ENCODE measurements around the gene ODAD2. TPM values are rescaled to one million over a fixed set of nuclear protein-coding genes. Genes with fewer than 3 reads are reported as not detected.
A peak's percentile ranks its signal among the peaks of the same experiment; 100 is the strongest.

Gene ODAD2
- total and polyA plus RNA-seq, 7 experiments from 2014 or later, result 0.27 to 0.70 TPM; not detected in 5

DNA sequence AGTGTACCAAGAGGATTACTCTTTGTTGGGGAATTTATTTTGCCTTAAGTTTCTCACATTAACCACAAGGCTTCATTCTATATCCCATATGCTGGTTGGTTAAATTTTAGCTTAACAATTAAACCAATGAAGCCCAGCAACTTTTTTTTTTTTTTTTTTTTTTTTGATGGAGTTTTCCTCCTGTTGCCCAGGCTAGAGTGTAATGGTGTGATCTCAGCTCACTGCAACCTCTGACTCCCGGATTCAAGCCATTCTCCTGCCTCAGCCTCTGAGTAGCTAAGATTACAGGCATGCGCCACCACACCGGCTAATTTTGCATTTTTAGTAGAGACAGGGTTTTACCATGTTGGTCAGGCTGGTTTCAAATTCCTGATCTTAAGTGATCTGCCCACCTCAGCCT is 178.2 kb downstream of the ODAD2 start:
- intact Hi-C loops (cut with micrococcal nuclease), result no loop called here
- Mint-ChIP-seq H3K36me3 (no peaks in the 10 kb centered on the region), H3K9me3 (peaks cover 0 to 6% (median 0%) of the 10 kb centered on the region in 11 donors), H3K4me3 (no peak overlapping the region), H3K27me3 (peaks cover 0 to 16% (median 4%) of the 10 kb centered on the region in 5 donors), H3K4me1 (no peaks in the 10 kb centered on the region), H3K27ac (no peak overlapping the region)
- H3K4me3 ChIP-seq (ENCODE audit: low read length), result no peak overlapping the region
- no peaks in the 10 kb centered on the region for H3K4me1 ChIP-seq (ENCODE audit: control insufficient read depth in 2 of 2, insufficient read depth in 2 of 2, low read length in 2 of 2)
- ChIA-PET POLR2A (no interaction called here), CTCF (no interaction called here)
- ATAC-seq, result no peak
- no peak for DNase-seq
- no peaks in the 10 kb centered on the region for H3K36me3 ChIP-seq (ENCODE audit: control insufficient read depth in 2 of 3, insufficient read depth in 3 of 3, low read length in 3 of 3)
- no peaks in the 10 kb centered on the region for H3K9me3 ChIP-seq (ENCODE audit: control insufficient read depth in 2 of 3, low read length in 3 of 3)
- no peaks in the 10 kb centered on the region for H3K27me3 ChIP-seq (ENCODE audit: control insufficient read depth in 2 of 2, insufficient read depth in 2 of 2, low read length in 2 of 2)
- no peak overlapping the region for H3K27ac ChIP-seq (ENCODE audit: low read depth, low read length)

DNA sequence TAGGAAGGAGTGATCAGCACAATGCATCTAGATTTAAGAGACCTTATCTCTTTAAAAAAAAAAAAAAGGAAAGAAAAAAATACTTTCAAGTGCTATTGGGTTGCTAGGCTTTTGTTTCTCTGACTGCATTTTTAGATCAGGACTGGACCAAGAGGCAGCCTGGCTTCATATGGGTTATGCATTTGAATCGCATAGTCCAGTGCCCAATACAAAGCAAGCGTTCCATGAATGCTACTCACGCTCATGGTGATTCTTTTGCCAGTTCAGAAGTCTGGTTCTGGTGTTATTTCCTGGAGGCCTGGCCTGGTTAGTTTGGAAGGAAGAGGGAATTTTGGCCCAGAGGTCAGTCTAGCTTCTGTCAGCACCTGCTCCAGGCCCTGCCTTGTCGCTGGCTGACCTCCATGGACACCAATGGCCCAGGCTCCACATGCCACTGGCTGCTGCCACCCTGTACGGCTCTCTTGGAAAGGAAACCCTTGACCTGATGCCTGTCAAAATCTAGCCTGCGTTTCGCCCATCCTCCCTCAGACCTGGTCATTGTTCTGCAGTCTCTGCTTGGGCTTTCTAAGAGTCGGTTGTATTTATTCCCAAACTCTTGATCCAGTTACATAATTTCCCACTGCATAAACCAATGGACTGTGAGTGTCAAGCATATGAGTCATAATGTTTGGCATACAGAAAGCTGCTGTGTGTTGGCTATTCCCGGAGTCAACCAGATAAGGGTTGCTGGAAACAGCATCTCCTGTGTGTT is 178.9 kb downstream of the ODAD2 start:
- H3K27me3 ChIP-seq (ENCODE audit: control insufficient read depth in 2 of 2, insufficient read depth in 2 of 2, low read length in 2 of 2), result no peaks in the 10 kb centered on the region
- H3K9me3 Mint-ChIP-seq, result peaks cover 0 to 6% (median 0%) of the 10 kb centered on the region in 11 donors
- ATAC-seq (no peak), DNase-seq (no peak)
- H3K27me3 Mint-ChIP-seq, result peaks cover 0 to 16% (median 4%) of the 10 kb centered on the region in 5 donors
- ChIA-PET POLR2A (no interaction called here), CTCF (no interaction called here)
- H3K4me1 Mint-ChIP-seq, result no peaks in the 10 kb centered on the region
- H3K27ac Mint-ChIP-seq, result no peak overlapping the region
- H3K4me3 Mint-ChIP-seq, result no peak overlapping the region
- no peaks in the 10 kb centered on the region for H3K9me3 ChIP-seq (ENCODE audit: control insufficient read depth in 2 of 3, low read length in 3 of 3)
- H3K4me1 ChIP-seq (ENCODE audit: control insufficient read depth in 2 of 2, insufficient read depth in 2 of 2, low read length in 2 of 2), result no peaks in the 10 kb centered on the region
- H3K36me3 Mint-ChIP-seq, result no peaks in the 10 kb centered on the region
- no peak overlapping the region for H3K27ac ChIP-seq (ENCODE audit: low read depth, low read length)
- no peak overlapping the region for H3K4me3 ChIP-seq (ENCODE audit: low read length)
- intact Hi-C loops (cut with micrococcal nuclease), result no loop called here
- no peaks in the 10 kb centered on the region for H3K36me3 ChIP-seq (ENCODE audit: control insufficient read depth in 2 of 3, insufficient read depth in 3 of 3, low read length in 3 of 3)

DNA sequence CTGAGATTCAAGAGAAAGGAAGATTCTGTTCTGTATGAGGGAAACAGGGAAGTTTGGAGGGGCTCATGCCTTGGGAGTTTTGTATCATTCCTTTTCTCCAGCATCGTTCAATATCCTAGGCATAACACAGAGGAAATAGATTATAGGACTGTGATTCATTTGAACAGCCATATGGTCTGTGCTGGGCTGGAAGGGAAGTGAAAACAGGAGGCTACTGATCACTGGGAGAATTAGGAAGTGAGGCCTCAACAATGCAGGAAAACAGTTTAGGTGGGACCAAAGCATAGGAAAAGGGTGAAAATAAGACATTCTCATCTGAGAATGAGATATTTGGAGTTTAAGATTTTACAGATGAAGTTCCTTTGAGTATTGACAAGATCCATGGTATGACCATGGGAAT is 182.6 kb downstream of the ODAD2 start:
- ATAC-seq, result peak; percentile 54
- Histone ChIP-seq H3K9me3 (ENCODE audit: control insufficient read depth in 2 of 3, low read length in 3 of 3) (no peaks in the 10 kb centered on the region), H3K27ac (ENCODE audit: low read depth, low read length) (no peak overlapping the region), H3K27me3 (ENCODE audit: control insufficient read depth in 2 of 2, insufficient read depth in 2 of 2, low read length in 2 of 2) (no peaks in the 10 kb centered on the region), H3K4me1 (ENCODE audit: control insufficient read depth in 2 of 2, insufficient read depth in 2 of 2, low read length in 2 of 2) (no peaks in the 10 kb centered on the region), H3K4me3 (ENCODE audit: low read length) (no peak overlapping the region), H3K36me3 (ENCODE audit: control insufficient read depth in 2 of 3, insufficient read depth in 3 of 3, low read length in 3 of 3) (no peaks in the 10 kb centered on the region)
- H3K9me3 Mint-ChIP-seq, result peaks cover 0 to 2% (median 0%) of the 10 kb centered on the region in 11 donors
- CTCF ChIA-PET, result no interaction called here
- no peak for DNase-seq
- peaks cover 0 to 11% (median 3%) of the 10 kb centered on the region in 5 donors for H3K27me3 Mint-ChIP-seq
- POLR2A ChIA-PET, result no interaction called here
- no peak overlapping the region for H3K4me3 Mint-ChIP-seq
- intact Hi-C loops (cut with micrococcal nuclease), result no loop called here
- H3K36me3 Mint-ChIP-seq, result no peaks in the 10 kb centered on the region
- no peak overlapping the region for H3K27ac Mint-ChIP-seq
- no peaks in the 10 kb centered on the region for H3K4me1 Mint-ChIP-seq

DNA sequence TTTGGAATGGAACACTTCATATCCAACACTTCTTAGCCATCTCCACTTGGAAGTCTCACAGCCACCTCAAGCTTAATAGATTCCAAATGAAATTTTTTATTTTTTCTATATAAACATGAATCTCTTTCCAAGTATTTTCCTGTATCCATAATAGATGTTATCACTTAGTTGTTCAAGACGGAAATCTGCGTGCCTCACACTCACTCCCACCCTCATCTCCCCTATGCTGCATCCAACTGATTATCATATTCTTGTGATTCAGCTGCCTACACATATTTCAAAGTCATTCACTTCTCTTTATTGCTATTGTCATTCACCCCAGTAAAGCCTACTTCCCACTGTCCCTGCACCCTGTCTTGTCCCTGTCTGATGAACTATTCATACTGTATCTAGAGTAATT is 183.0 kb downstream of the ODAD2 start:
- no peaks in the 10 kb centered on the region for H3K27me3 ChIP-seq (ENCODE audit: control insufficient read depth in 2 of 2, insufficient read depth in 2 of 2, low read length in 2 of 2)
- DNase-seq (no peak), ATAC-seq (no peak)
- no peaks in the 10 kb centered on the region for H3K36me3 Mint-ChIP-seq
- CTCF ChIA-PET, result no interaction called here
- POLR2A ChIA-PET, result no interaction called here
- intact Hi-C loops (cut with micrococcal nuclease), result no loop called here
- H3K27me3 Mint-ChIP-seq, result peaks cover 0 to 11% (median 3%) of the 10 kb centered on the region in 5 donors
- H3K4me3 ChIP-seq (ENCODE audit: low read length), result no peak overlapping the region
- no peaks in the 10 kb centered on the region for H3K4me1 ChIP-seq (ENCODE audit: control insufficient read depth in 2 of 2, insufficient read depth in 2 of 2, low read length in 2 of 2)
- H3K4me1 Mint-ChIP-seq, result no peaks in the 10 kb centered on the region
- H3K27ac Mint-ChIP-seq, result no peak overlapping the region
- peaks cover 0 to 2% (median 0%) of the 10 kb centered on the region in 11 donors for H3K9me3 Mint-ChIP-seq
- no peaks in the 10 kb centered on the region for H3K9me3 ChIP-seq (ENCODE audit: control insufficient read depth in 2 of 3, low read length in 3 of 3)
- no peak overlapping the region for H3K4me3 Mint-ChIP-seq
- no peaks in the 10 kb centered on the region for H3K36me3 ChIP-seq (ENCODE audit: control insufficient read depth in 2 of 3, insufficient read depth in 3 of 3, low read length in 3 of 3)
- H3K27ac ChIP-seq (ENCODE audit: low read depth, low read length), result no peak overlapping the region

DNA sequence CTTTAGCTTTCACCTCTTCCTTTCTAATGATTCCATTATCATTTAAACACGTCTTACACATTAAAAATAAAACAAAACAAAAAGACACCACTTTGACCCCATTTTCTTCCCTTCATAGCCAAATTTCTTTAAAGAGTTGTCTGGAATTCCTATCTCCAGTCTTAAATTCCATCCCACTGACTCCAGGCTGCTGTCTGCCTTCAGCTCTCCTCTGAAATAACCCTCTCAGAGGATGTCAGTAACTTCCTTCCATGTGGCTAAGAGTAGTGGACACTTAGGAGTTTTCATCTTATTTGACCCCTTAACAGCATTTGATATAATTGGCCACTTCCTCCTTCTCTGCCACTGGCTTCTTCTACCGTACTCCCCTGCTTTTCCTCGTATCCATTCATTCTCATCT is 183.6 kb downstream of the ODAD2 start:
- Histone ChIP-seq H3K4me3 (ENCODE audit: low read length) (no peak overlapping the region), H3K4me1 (ENCODE audit: control insufficient read depth in 2 of 2, insufficient read depth in 2 of 2, low read length in 2 of 2) (no peaks in the 10 kb centered on the region), H3K27ac (ENCODE audit: low read depth, low read length) (no peak overlapping the region), H3K36me3 (ENCODE audit: control insufficient read depth in 2 of 3, insufficient read depth in 3 of 3, low read length in 3 of 3) (no peaks in the 10 kb centered on the region), H3K9me3 (ENCODE audit: control insufficient read depth in 2 of 3, low read length in 3 of 3) (no peaks in the 10 kb centered on the region), H3K27me3 (ENCODE audit: control insufficient read depth in 2 of 2, insufficient read depth in 2 of 2, low read length in 2 of 2) (no peaks in the 10 kb centered on the region)
- Mint-ChIP-seq H3K27ac (no peak overlapping the region), H3K4me3 (no peak overlapping the region), H3K4me1 (no peaks in the 10 kb centered on the region), H3K27me3 (peaks cover 0 to 11% (median 4%) of the 10 kb centered on the region in 5 donors), H3K9me3 (peaks cover 0 to 2% (median 0%) of the 10 kb centered on the region in 11 donors), H3K36me3 (no peaks in the 10 kb centered on the region)
- ChIA-PET POLR2A (no interaction called here), CTCF (no interaction called here)
- no peak for ATAC-seq
- DNase-seq, result no peak
- intact Hi-C loops (cut with micrococcal nuclease), result no loop called here

DNA sequence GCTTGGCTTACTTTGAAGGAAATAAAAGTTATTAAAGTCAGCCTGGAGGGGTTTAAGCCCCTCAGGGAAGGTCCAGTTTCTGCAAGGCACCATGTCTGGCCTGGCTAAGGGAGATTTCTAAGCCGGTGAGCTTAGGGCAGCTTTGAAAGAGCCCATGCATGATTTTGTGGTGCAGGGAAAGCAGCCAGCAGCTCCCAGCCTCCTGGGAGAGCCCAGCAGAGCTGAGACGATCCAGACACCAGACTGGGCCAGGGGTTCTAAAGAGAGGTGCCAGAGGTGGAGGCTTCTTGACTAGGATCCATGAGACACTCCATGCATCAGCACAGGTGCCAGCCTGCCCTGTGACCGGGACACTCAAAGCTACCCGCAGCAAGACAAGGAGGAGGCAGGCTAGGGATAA is 193.7 kb downstream of the ODAD2 start:
- no peaks in the 10 kb centered on the region for H3K4me1 ChIP-seq (ENCODE audit: control insufficient read depth in 2 of 2, insufficient read depth in 2 of 2, low read length in 2 of 2)
- Mint-ChIP-seq H3K4me3 (no peak overlapping the region), H3K9me3 (peaks cover 0 to 5% (median 0%) of the 10 kb centered on the region in 11 donors), H3K27me3 (peaks cover 11 to 39% (median 16%) of the 10 kb centered on the region in 5 donors), H3K36me3 (no peaks in the 10 kb centered on the region), H3K27ac (no peak overlapping the region), H3K4me1 (no peaks in the 10 kb centered on the region)
- H3K27ac ChIP-seq (ENCODE audit: low read depth, low read length), result no peak overlapping the region
- DNase-seq (no peak), ATAC-seq (no peak)
- intact Hi-C loops (cut with micrococcal nuclease), result no loop called here
- H3K9me3 ChIP-seq (ENCODE audit: control insufficient read depth in 2 of 3, low read length in 3 of 3), result no peaks in the 10 kb centered on the region
- no peaks in the 10 kb centered on the region for H3K27me3 ChIP-seq (ENCODE audit: control insufficient read depth in 2 of 2, insufficient read depth in 2 of 2, low read length in 2 of 2)
- H3K4me3 ChIP-seq (ENCODE audit: low read length), result no peak overlapping the region
- ChIA-PET POLR2A (no interaction called here), CTCF (no interaction called here)
- H3K36me3 ChIP-seq (ENCODE audit: control insufficient read depth in 2 of 3, insufficient read depth in 3 of 3, low read length in 3 of 3), result no peaks in the 10 kb centered on the region

DNA sequence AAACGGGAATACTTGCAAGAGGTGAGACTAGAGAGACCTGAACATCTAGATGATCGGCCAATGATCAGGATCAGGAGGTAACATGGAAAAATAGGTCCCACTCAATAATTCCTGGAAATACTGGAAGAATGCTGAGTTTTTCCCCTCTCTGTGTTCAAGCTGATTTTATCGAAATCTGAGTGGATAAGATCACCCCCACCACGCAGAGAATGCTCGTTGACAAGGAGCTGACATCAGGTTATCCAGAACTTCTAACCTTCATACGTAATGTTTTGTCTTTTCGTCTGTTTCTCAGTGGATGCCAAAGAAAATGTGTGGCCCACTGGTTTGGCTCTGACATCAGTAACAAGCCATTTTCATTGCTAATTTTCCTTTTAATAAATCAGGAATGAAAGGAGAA is 194.7 kb downstream of the ODAD2 start:
- intact Hi-C loops (cut with micrococcal nuclease), result no loop called here
- no peak overlapping the region for H3K4me3 Mint-ChIP-seq
- no peaks in the 10 kb centered on the region for H3K4me1 Mint-ChIP-seq
- no peak for ATAC-seq
- peaks cover 11 to 40% (median 20%) of the 10 kb centered on the region in 5 donors for H3K27me3 Mint-ChIP-seq
- CTCF ChIA-PET, result interaction anchor here (0.5 kb wide), 1 partner anchor 471 kb away, joined by 3 read pairs; no protein-coding TSS in a partner anchor
- H3K36me3 Mint-ChIP-seq, result no peaks in the 10 kb centered on the region
- H3K36me3 ChIP-seq (ENCODE audit: control insufficient read depth in 2 of 3, insufficient read depth in 3 of 3, low read length in 3 of 3), result no peaks in the 10 kb centered on the region
- peaks cover 0 to 5% (median 0%) of the 10 kb centered on the region in 11 donors for H3K9me3 Mint-ChIP-seq
- no peaks in the 10 kb centered on the region for H3K4me1 ChIP-seq (ENCODE audit: control insufficient read depth in 2 of 2, insufficient read depth in 2 of 2, low read length in 2 of 2)
- no peak overlapping the region for H3K27ac ChIP-seq (ENCODE audit: low read depth, low read length)
- POLR2A ChIA-PET, result no interaction called here
- no peaks in the 10 kb centered on the region for H3K9me3 ChIP-seq (ENCODE audit: control insufficient read depth in 2 of 3, low read length in 3 of 3)
- no peak overlapping the region for H3K27ac Mint-ChIP-seq
- DNase-seq, result no peak
- H3K27me3 ChIP-seq (ENCODE audit: control insufficient read depth in 2 of 2, insufficient read depth in 2 of 2, low read length in 2 of 2), result no peaks in the 10 kb centered on the region
- H3K4me3 ChIP-seq (ENCODE audit: low read length), result no peak overlapping the region
